ENCODE results near the gene CEP85L.

The CEP85L gene

GRCh38 chr6:118578617-118579016 is 72.8 kb downstream of the CEP85L start:
- DNase-seq (ENCODE audit: low read depth) = no peak
- no peak overlapping the region for H3K4me3 ChIP-seq (ENCODE audit: low read depth, low read length)
- TF ChIP-seq POLR2A (IDR thresholded peaks at IDR 0.05; ENCODE audit: extremely low read depth, insufficient read length) (no peak), MYC (IDR thresholded peaks at IDR 0.05; ENCODE audit: low read depth, low read length) (no peak)
- TF ChIP-seq, protein P1, sequence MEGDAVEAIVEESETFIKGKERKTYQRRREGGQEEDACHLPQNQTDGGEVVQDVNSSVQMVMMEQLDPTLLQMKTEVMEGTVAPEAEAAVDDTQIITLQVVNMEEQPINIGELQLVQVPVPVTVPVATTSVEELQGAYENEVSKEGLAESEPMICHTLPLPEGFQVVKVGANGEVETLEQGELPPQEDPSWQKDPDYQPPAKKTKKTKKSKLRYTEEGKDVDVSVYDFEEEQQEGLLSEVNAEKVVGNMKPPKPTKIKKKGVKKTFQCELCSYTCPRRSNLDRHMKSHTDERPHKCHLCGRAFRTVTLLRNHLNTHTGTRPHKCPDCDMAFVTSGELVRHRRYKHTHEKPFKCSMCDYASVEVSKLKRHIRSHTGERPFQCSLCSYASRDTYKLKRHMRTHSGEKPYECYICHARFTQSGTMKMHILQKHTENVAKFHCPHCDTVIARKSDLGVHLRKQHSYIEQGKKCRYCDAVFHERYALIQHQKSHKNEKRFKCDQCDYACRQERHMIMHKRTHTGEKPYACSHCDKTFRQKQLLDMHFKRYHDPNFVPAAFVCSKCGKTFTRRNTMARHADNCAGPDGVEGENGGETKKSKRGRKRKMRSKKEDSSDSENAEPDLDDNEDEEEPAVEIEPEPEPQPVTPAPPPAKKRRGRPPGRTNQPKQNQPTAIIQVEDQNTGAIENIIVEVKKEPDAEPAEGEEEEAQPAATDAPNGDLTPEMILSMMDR (IDR thresholded peaks at IDR 0.05; ENCODE audit: low read depth, low read length) = no peak
- TF ChIP-seq, protein P2, sequence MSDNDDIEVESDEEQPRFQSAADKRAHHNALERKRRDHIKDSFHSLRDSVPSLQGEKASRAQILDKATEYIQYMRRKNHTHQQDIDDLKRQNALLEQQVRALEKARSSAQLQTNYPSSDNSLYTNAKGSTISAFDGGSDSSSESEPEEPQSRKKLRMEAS (IDR thresholded peaks at IDR 0.05; ENCODE audit: low read depth, low read length) = no peak

DNA sequence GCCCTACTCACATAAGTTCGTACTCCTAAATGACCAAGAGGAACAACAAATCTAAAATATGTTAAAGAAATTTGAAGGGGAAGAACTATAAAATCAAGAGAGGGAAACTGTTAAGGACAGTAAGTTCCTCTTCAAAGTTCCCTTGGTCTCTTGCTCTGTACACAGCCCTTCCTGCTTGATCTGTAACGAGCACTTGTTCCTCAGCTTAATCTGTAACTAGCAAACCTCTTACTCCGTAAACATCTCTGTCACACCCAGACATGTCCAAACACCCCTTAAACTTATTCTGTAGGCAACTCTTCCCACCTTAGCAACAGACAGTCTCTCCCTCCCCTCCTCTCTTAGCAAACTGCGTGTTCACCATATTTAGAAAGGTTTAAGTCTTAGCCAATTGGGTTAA is 73.4 kb downstream of the CEP85L start:
- TF ChIP-seq, protein P1 (IDR thresholded peaks at IDR 0.05; ENCODE audit: low read depth, low read length) = no peak
- TF ChIP-seq, protein P2 (IDR thresholded peaks at IDR 0.05; ENCODE audit: low read depth, low read length) = no peak
- TF ChIP-seq MYC (IDR thresholded peaks at IDR 0.05; ENCODE audit: low read depth, low read length) = no peak
- no peak for TF ChIP-seq POLR2A (IDR thresholded peaks at IDR 0.05; ENCODE audit: extremely low read depth, insufficient read length)
- DNase-seq (ENCODE audit: low read depth) = no peak
- no peak overlapping the region for H3K4me3 ChIP-seq (ENCODE audit: low read depth, low read length)

- DNase-seq (ENCODE audit: low read depth) = no peak
- H3K4me3 ChIP-seq (ENCODE audit: low read depth, low read length) = no peak overlapping the region
- TF ChIP-seq POLR2A (IDR thresholded peaks at IDR 0.05; ENCODE audit: extremely low read depth, insufficient read length) = no peak
- no peak for TF ChIP-seq MYC (IDR thresholded peaks at IDR 0.05; ENCODE audit: low read depth, low read length)
- TF ChIP-seq, protein P2 (IDR thresholded peaks at IDR 0.05; ENCODE audit: low read depth, low read length) = no peak
- TF ChIP-seq, protein P1 (IDR thresholded peaks at IDR 0.05; ENCODE audit: low read depth, low read length) = no peak
These were observed 77.1 kb downstream of the CEP85L start for GRCh38 chr6:118574051-118574865.

DNA sequence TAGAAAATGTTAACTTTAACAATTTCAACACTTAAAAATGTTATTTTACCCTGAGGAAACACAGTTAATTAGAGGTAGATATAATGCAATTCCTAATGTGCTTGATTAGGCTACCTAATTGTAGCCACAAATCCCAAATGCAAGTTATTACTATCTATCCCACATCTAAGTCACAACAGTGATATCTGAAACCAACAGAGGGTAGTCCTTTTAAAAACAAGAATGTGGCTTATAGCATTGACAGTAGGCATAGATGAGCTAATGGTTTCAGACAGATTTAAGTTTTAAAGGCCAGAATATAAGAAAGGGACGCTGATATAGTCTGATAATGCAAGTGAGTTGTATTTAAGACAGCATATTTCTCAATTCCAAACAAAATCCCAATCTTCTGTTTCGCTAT is 80.3 kb downstream of the CEP85L start:
- no peak for TF ChIP-seq POLR2A (IDR thresholded peaks at IDR 0.05; ENCODE audit: extremely low read depth, insufficient read length)
- TF ChIP-seq MYC (IDR thresholded peaks at IDR 0.05; ENCODE audit: low read depth, low read length) = no peak
- TF ChIP-seq, protein P2 (IDR thresholded peaks at IDR 0.05; ENCODE audit: low read depth, low read length) = no peak
- TF ChIP-seq, protein P1 (IDR thresholded peaks at IDR 0.05; ENCODE audit: low read depth, low read length) = no peak
- no peak for DNase-seq (ENCODE audit: low read depth)
- H3K4me3 ChIP-seq (ENCODE audit: low read depth, low read length) = no peak overlapping the region

DNA sequence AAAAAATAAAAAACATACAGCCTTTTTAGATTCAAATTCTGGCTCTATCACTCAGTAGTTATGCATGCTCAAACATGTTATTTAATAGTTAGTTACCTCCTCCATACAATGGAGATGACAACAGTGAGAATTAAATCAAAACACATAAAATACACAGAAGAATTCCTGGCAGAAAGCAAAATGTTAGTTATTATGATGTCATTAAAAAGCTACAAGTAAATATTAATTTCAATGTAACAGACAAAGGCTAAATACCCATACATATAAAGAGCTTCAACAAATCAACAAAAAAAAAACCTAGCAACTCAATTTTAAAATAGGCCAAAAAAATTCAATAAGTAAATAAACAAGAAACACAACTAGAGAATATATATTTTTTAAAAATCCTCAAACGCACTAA is 81.9 kb downstream of the CEP85L start:
- no peak for DNase-seq (ENCODE audit: low read depth)
- H3K4me3 ChIP-seq (ENCODE audit: low read depth, low read length) = no peak overlapping the region
- TF ChIP-seq MYC (IDR thresholded peaks at IDR 0.05; ENCODE audit: low read depth, low read length) (no peak), POLR2A (IDR thresholded peaks at IDR 0.05; ENCODE audit: extremely low read depth, insufficient read length) (no peak)
- TF ChIP-seq, protein P1 (IDR thresholded peaks at IDR 0.05; ENCODE audit: low read depth, low read length) = no peak
- TF ChIP-seq, protein P2 (IDR thresholded peaks at IDR 0.05; ENCODE audit: low read depth, low read length) = no peak
